HUES6 (cell line): ENCODE data around the gene OCA2.

Experiments
- H3K27ac ChIP-seq: 2 replicates; pipeline ENCODE4 v1.7.0; 2013; ENCODE audit warnings: low read depth, mild to moderate bottlenecking, low read length, inconsistent platforms
- H3K27me3 ChIP-seq: 2 replicates; pipeline ENCODE4 v1.6.1; 2013; ENCODE audit warnings: low read length; ENCODE audit not compliant: control insufficient read depth, insufficient read depth
- H3K36me3 ChIP-seq: 2 replicates; pipeline ENCODE4 v1.6.1; 2013; ENCODE audit warnings: low read length; ENCODE audit not compliant: control insufficient read depth, insufficient read depth
- H3K4me1 ChIP-seq: 2 replicates; pipeline ENCODE4 v1.6.1; 2013; ENCODE audit warnings: low read length; ENCODE audit not compliant: control insufficient read depth, insufficient read depth
- H3K4me3 ChIP-seq: 2 replicates; pipeline ENCODE4 v1.5.1; 2013; ENCODE audit warnings: low read depth, low read length
- H3K9ac ChIP-seq: one replicate; pipeline ENCODE4 v1.6.1; 2013; ENCODE audit warnings: mild to moderate bottlenecking, low read length
- H3K9me3 ChIP-seq: 2 replicates; pipeline ENCODE4 v1.6.1; 2013; ENCODE audit warnings: low read depth, low read length; ENCODE audit not compliant: control insufficient read depth, insufficient read depth

The OCA2 gene

DNA sequence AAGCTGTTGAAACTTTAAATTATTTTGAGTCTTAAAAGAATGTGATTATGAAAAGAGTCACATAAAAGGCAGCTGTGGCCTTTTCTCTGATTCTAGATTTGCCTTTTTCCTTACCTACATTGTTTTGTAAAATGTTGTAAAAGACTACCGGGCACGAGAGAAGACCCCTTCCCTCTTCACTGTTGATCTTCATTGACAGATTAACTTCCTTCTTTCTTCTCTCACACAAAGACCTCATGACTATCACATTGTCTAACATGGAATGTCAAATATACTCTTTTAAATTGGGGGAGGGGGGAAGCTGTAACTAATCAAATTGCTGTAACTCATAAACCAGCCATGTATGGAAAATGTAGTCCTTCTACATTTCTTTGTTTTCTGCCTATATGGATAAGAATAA lies 68.3 kb downstream of the OCA2 start:
- Histone ChIP-seq H3K9ac (no peak overlapping the region), H3K4me1 (no peaks in the 10 kb centered on the region), H3K27ac (no peak overlapping the region), H3K4me3 (no peak overlapping the region), H3K27me3 (no peaks in the 10 kb centered on the region), H3K36me3 (no peaks in the 10 kb centered on the region), H3K9me3 (no peaks in the 10 kb centered on the region)

DNA sequence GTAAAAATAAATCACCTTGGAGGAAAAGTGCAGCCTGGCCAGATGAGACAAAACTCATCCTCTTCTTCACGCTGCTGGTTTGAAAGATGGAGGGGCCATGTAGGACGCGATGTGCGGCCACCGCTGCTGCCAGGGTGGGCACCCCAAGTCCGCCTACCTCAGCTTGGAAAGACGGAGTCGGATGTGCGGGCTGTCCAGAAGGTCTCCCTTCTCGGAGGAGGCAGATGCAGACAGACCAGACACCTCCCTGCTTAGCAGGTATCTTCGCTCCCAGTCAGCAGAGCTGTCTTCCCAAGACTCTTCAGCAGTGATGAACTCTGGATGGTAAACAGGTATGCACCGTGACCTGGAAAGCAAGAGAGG lies 71.4 kb downstream of the OCA2 start:
- Histone ChIP-seq H3K36me3 (no peaks in the 10 kb centered on the region), H3K4me3 (no peak overlapping the region), H3K9ac (no peak overlapping the region), H3K27me3 (no peaks in the 10 kb centered on the region), H3K9me3 (no peaks in the 10 kb centered on the region), H3K27ac (no peak overlapping the region), H3K4me1 (no peaks in the 10 kb centered on the region)

DNA sequence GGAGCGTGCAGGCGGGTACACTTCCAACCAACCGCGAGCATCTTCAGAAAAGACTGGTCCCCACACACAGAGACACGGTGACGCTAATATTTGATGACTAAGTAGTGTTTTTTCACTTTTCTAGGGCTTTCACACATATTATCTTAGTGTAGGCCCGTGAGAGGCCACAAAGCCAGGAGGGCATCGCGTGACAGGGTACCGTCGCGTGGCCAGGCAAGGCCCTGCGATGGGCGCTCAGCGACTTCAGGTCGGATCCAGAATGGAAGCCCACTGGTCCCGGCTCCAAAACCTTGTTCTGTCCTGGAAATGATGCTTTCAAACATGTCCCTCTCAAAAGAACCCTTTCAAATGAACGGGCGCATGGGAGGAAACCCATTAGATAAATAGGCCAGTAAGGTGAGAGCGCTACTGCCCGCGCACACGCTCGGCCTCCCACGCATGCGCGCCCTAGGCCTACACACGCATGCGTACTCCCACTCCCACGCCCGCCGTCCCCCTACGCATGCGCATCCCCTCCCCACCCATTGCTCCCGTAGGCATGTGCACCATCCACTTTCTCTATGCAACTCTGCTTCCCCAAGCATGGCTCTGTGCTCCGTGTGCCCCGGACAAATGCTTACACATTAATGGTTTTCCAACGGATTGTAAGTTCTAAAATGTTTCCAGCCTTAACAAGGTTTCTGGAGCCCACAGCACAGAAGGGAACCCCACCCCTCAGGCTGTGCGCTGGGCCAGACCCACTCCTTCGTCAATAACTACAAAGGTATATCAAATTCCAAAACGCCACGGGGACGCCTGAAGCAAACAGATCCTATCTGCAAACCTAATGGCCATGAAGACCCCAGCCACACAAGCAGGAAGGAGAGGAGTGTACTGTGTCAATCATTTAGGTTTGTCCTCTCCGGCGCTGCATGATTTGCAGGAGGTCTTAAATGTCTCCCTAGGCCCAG lies 72.1 kb downstream of the OCA2 start:
- no peak overlapping the region for H3K27ac ChIP-seq
- H3K36me3 ChIP-seq: no peaks in the 10 kb centered on the region
- H3K9ac ChIP-seq: no peak overlapping the region
- H3K9me3 ChIP-seq: no peaks in the 10 kb centered on the region
- H3K4me1 ChIP-seq: 0 out of 2 replicates have a peak, but pooled peaks cover under 1% of the 10 kb centered on the region
- no peak overlapping the region for H3K4me3 ChIP-seq
- no peaks in the 10 kb centered on the region for H3K27me3 ChIP-seq

DNA sequence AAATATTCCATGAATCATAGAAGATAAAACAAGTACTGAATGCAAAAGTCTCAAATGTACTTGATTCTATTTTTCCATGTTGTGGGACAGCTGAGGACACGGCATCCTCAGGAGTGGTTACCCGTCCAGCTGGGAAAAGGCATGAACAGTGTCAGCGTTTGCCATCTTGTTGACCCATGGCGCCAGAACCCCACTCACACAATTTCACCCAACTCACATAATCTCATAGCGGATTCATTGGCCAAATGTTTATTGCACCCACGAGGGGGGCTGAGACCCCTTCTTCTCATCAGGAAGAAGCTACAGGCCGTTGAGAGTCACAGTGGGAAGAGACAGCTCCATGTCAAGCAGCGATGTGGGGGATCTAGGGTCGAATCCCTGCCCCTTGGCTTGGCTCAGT lies 72.9 kb downstream of the OCA2 start:
- Histone ChIP-seq H3K27ac (no peak overlapping the region), H3K4me3 (no peak overlapping the region), H3K4me1 (0 out of 2 replicates have a peak, but pooled peaks cover 5% of the 10 kb centered on the region), H3K9me3 (no peaks in the 10 kb centered on the region), H3K9ac (no peak overlapping the region), H3K36me3 (no peaks in the 10 kb centered on the region), H3K27me3 (no peaks in the 10 kb centered on the region)

GRCh38 chr15:28025413-28025812 lies 73.7 kb downstream of the OCA2 start:
- Histone ChIP-seq H3K9ac (no peak overlapping the region), H3K9me3 (no peaks in the 10 kb centered on the region), H3K36me3 (no peaks in the 10 kb centered on the region), H3K27me3 (no peaks in the 10 kb centered on the region), H3K4me1 (0 out of 2 replicates have a peak, but pooled peaks cover 5% of the 10 kb centered on the region), H3K27ac (no peak overlapping the region), H3K4me3 (no peak overlapping the region)

GRCh38 chr15:28024889-28025250 lies 74.2 kb downstream of the OCA2 start:
- no peaks in the 10 kb centered on the region for H3K27me3 ChIP-seq
- no peaks in the 10 kb centered on the region for H3K36me3 ChIP-seq
- no peak overlapping the region for H3K9ac ChIP-seq

DNA sequence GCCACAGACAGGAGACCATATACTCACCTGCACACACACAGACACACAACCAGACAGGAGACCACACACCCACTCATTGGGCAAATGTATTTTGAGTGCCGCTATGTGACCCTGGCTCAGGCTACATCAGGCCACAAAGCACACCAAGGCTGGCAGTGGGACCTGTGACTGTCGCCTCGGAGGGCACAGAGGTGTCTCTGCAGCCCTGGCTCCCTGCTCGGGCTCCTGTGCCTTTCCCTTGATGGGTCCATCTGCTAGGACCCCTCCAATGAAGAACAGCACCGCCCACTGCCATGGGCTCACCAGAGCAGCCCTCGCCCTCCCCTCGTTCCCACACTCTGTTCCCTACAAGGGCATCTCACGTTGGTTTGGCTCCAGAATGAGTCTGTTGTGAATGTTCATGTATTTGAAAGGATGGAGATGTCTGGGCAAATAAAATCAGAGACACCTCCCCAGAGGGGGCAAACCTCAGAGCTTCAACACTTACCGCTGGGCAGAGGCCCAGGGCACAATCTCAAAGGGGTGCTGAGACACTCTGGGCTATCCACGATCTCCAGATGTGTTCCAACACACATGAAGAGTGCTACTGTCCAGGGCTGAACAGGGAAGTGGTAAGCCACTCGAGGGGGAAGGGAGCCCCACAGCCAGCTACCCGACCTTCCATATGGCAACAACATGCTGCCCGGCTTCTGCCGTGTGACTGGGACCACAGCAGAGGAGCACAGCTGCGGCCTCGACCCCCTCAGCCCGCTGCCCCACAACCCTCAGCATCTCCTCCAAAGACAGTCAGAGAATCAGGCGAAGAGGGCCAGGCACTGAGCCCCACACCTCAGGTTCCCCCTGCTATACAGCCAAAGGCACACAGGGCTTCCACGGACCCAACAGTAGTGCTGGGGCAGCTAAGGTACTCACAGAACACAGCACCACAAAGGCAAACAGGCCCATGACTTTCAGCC lies 74.9 kb downstream of the OCA2 start:
- no peak overlapping the region for H3K9ac ChIP-seq
- no peaks in the 10 kb centered on the region for H3K36me3 ChIP-seq
- no peaks in the 10 kb centered on the region for H3K9me3 ChIP-seq
- peaks cover 11% of the 10 kb centered on the region for H3K4me1 ChIP-seq
- H3K27me3 ChIP-seq: no peaks in the 10 kb centered on the region
- H3K27ac ChIP-seq: no peak overlapping the region
- no peak overlapping the region for H3K4me3 ChIP-seq

More at GRCh38 chr15:28024889-28025250, 74.2 kb downstream of the OCA2 start:
- H3K27ac ChIP-seq: no peak overlapping the region
- H3K4me3 ChIP-seq: no peak overlapping the region
- 0 out of 2 replicates have a peak, but pooled peaks cover 5% of the 10 kb centered on the region for H3K4me1 ChIP-seq
- no peaks in the 10 kb centered on the region for H3K9me3 ChIP-seq

GRCh38 chr15:28023422-28023821 lies 75.7 kb downstream of the OCA2 start:
- Histone ChIP-seq H3K27ac (no peak overlapping the region), H3K27me3 (no peaks in the 10 kb centered on the region), H3K36me3 (no peaks in the 10 kb centered on the region), H3K9me3 (no peaks in the 10 kb centered on the region), H3K4me1 (peaks cover 13% of the 10 kb centered on the region), H3K4me3 (no peak overlapping the region), H3K9ac (no peak overlapping the region)

GRCh38 chr15:28022961-28023360 lies 76.2 kb downstream of the OCA2 start:
- peaks cover 13% of the 10 kb centered on the region for H3K4me1 ChIP-seq
- H3K27me3 ChIP-seq: no peaks in the 10 kb centered on the region
- no peak overlapping the region for H3K27ac ChIP-seq
- H3K9ac ChIP-seq: no peak overlapping the region
- no peak overlapping the region for H3K4me3 ChIP-seq
- H3K9me3 ChIP-seq: no peaks in the 10 kb centered on the region
- H3K36me3 ChIP-seq: no peaks in the 10 kb centered on the region

DNA sequence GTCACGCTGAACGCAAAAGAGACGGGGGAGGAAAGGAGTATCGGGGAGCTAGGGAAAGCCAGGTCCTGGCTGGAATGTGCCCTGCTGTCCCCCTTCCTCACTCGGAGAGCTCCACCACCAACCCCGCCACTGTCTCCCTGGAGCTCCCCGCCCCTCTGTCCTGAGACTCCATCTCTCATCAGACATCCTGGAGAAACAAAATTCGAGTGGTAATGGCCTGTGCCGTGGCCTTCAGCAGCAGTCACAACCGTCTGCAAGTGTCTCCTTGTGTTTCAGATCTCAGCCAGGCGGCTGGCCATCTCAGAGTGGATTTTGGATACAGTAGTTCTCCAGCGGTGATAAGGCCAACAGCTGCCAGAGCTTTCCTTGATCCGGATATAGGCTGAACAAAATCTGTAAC lies 76.9 kb downstream of the OCA2 start:
- H3K4me3 ChIP-seq: no peak overlapping the region
- no peak overlapping the region for H3K27ac ChIP-seq
- no peak overlapping the region for H3K9ac ChIP-seq
- no peaks in the 10 kb centered on the region for H3K9me3 ChIP-seq
- no peaks in the 10 kb centered on the region for H3K36me3 ChIP-seq
- H3K27me3 ChIP-seq: no peaks in the 10 kb centered on the region
- peaks cover 13% of the 10 kb centered on the region for H3K4me1 ChIP-seq
